Measurements from ENCODE around the gene PGM2. TPM values are rescaled to one million over a fixed set of nuclear protein-coding genes. Genes with fewer than 3 reads are reported as not detected.

The PGM2 gene
- total RNA-seq, 1 experiment from 2014 or later = 31.0 TPM

DNA sequence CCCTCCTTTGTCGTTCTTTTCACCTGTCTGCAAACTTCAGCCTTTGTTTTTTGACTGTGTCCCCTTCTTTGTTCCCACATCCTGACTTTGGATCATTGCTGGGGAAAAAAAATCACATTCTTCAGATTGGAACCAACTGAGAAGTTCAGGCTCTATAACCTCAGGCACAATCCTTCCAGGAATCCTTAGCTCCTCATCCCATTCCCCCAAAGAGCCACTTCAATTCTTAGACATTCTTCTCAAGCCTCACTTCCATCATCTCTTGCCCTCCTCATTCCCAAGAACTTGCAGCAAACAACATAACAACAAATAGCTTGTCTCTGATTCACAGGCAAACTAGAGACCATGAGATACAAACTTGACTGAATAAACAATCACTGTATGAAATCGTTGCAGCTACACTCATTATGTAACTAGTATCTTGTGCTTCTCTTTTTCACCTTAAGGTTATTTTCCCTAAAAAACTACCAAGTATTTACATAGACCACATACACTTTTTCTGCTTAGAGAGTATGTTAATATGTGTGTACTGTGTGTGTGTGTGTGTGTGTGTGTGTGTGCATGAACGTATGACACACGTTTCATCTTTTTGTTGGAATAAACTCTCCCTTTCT, 26.4 kb upstream of the PGM2 start:
- Histone ChIP-seq H3K27ac (ENCODE audit: low read depth, low read length, poor library complexity, severe bottlenecking) (no peak overlapping the region), H3K4me3 (ENCODE audit: low read depth, low read length, poor library complexity, severe bottlenecking) (no peak overlapping the region), H3K27me3 (replicated peaks; ENCODE audit: insufficient read depth, low read depth, low read length, poor library complexity) (peaks cover under 1% of the 10 kb centered on the region), H3K9me3 (ENCODE audit: low read depth, low read length, poor library complexity, severe bottlenecking) (no peaks in the 10 kb centered on the region), H3K36me3 (ENCODE audit: insufficient read depth, low read length, poor library complexity, severe bottlenecking) (no peaks in the 10 kb centered on the region), H3K4me1 (ENCODE audit: insufficient read depth, low read length, poor library complexity, severe bottlenecking) (no peaks in the 10 kb centered on the region)
- BruUV-seq (replicated peaks) = no TSS peak
- intact Hi-C loops (cut with micrococcal nuclease; ENCODE audit: unreplicated experiment) = loop anchor here (5.0 to 10.0 kb wide), 2 partner anchors 175 to 348 kb away; a partner anchor contains a TSS
- TF ChIP-seq, protein P1, sequence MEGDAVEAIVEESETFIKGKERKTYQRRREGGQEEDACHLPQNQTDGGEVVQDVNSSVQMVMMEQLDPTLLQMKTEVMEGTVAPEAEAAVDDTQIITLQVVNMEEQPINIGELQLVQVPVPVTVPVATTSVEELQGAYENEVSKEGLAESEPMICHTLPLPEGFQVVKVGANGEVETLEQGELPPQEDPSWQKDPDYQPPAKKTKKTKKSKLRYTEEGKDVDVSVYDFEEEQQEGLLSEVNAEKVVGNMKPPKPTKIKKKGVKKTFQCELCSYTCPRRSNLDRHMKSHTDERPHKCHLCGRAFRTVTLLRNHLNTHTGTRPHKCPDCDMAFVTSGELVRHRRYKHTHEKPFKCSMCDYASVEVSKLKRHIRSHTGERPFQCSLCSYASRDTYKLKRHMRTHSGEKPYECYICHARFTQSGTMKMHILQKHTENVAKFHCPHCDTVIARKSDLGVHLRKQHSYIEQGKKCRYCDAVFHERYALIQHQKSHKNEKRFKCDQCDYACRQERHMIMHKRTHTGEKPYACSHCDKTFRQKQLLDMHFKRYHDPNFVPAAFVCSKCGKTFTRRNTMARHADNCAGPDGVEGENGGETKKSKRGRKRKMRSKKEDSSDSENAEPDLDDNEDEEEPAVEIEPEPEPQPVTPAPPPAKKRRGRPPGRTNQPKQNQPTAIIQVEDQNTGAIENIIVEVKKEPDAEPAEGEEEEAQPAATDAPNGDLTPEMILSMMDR (conservative IDR thresholded peaks at IDR 0.05; ENCODE audit: low read depth, low read length) = no peak
- no peak for TF ChIP-seq EZH2 (IDR thresholded peaks at IDR 0.05; ENCODE audit: borderline replicate concordance, low read depth, low read length, poor library complexity, severe bottlenecking)
- CTCF ChIA-PET = interaction anchor here (0.7 kb wide), 1 partner anchor 330 kb away, joined by 6 read pairs; no protein-coding TSS in a partner anchor
- POLR2A ChIA-PET (ENCODE audit: low non-redundant PET) = no interaction called here
- no peak for DNase-seq (ENCODE audit: low spot score)

DNA sequence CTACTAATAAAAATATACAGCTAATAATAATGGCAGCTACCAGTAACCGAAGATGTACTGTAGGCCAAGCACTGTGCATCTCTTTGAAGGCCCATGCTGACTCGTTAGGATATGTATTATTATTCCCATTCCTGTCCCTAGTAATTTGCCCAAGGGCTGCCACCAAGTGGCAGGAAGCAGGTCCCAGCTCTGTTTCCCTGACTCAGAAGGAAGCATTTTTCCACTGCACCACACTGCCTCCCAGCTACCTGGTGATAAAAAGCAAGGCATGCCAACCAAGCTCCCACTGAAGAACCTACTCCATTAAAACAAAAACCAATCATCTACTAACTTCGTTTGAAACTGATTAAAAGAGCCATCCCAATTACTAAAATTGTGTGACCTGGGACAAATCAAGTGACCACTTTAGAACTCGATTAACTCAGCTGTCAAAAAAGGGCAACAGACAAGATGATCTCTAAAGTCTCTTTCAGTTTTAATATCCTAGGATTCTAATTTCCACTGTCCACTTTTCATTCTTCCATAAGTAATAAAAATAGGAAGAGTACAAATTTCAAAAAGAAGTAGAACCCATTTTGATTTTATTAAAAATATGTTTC, 24.3 kb upstream of the PGM2 start:
- Histone ChIP-seq H3K27me3 (replicated peaks; ENCODE audit: insufficient read depth, low read depth, low read length, poor library complexity) (no peaks in the 10 kb centered on the region), H3K27ac (ENCODE audit: low read depth, low read length, poor library complexity, severe bottlenecking) (no peak overlapping the region), H3K36me3 (ENCODE audit: insufficient read depth, low read length, poor library complexity, severe bottlenecking) (no peaks in the 10 kb centered on the region), H3K9me3 (ENCODE audit: low read depth, low read length, poor library complexity, severe bottlenecking) (no peaks in the 10 kb centered on the region), H3K4me1 (ENCODE audit: insufficient read depth, low read length, poor library complexity, severe bottlenecking) (no peaks in the 10 kb centered on the region), H3K4me3 (ENCODE audit: low read depth, low read length, poor library complexity, severe bottlenecking) (no peak overlapping the region)
- POLR2A ChIA-PET (ENCODE audit: low non-redundant PET) = no interaction called here
- peak; percentile 71 for DNase-seq (ENCODE audit: low spot score)
- TF ChIP-seq, protein P1 (conservative IDR thresholded peaks at IDR 0.05; ENCODE audit: low read depth, low read length) = peak; percentile 70
- TF ChIP-seq EZH2 (IDR thresholded peaks at IDR 0.05; ENCODE audit: borderline replicate concordance, low read depth, low read length, poor library complexity, severe bottlenecking) = no peak
- BruUV-seq (replicated peaks) = no TSS peak
- intact Hi-C loops (cut with micrococcal nuclease; ENCODE audit: unreplicated experiment) = loop anchor here (1.0 to 10.0 kb wide), 3 partner anchors 173 to 350 kb away; a partner anchor contains a TSS
- CTCF ChIA-PET = interaction anchor here (1.2 to 1.5 kb wide), 2 partner anchors 199 to 233 kb away, joined by 4 to 8 read pairs; no protein-coding TSS in a partner anchor

DNA sequence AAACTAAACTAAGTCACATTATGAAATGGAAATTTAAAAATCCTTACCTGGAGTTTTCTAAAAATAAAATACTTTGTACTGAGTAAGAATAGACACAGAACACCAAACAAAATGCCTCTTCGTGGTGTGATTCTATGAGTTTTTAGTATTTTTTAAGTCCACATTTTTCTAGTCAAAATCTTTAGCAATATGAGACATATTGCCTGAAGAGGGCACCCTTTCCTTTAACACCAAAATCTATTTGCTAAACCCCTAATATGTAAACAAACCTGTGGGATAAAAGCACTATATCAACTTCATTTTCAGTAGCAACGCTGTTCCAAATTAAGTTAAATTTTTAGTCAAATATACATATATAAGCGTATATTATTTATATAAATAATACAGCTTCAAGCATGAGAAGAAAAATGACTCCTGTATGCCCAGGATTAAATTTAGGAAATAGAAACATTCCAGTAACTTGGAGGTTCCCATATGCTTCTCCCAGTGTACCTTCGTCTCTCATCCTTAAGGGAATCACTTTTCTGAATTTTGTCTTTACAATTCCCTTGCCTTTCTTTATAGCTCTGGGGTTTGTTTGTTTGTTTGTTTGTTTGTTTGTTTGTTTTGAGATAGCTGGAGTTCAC, 23.0 kb upstream of the PGM2 start:
- Histone ChIP-seq H3K9me3 (ENCODE audit: low read depth, low read length, poor library complexity, severe bottlenecking) (no peaks in the 10 kb centered on the region), H3K4me1 (ENCODE audit: insufficient read depth, low read length, poor library complexity, severe bottlenecking) (no peaks in the 10 kb centered on the region), H3K27me3 (replicated peaks; ENCODE audit: insufficient read depth, low read depth, low read length, poor library complexity) (no peaks in the 10 kb centered on the region), H3K4me3 (ENCODE audit: low read depth, low read length, poor library complexity, severe bottlenecking) (no peak overlapping the region), H3K27ac (ENCODE audit: low read depth, low read length, poor library complexity, severe bottlenecking) (no peak overlapping the region), H3K36me3 (ENCODE audit: insufficient read depth, low read length, poor library complexity, severe bottlenecking) (no peaks in the 10 kb centered on the region)
- DNase-seq (ENCODE audit: low spot score) = peak; percentile 59
- no TSS peak for BruUV-seq (replicated peaks)
- TF ChIP-seq EZH2 (IDR thresholded peaks at IDR 0.05; ENCODE audit: borderline replicate concordance, low read depth, low read length, poor library complexity, severe bottlenecking) = no peak
- TF ChIP-seq, protein P1 (conservative IDR thresholded peaks at IDR 0.05; ENCODE audit: low read depth, low read length) = peak; percentile 65
- intact Hi-C loops (cut with micrococcal nuclease; ENCODE audit: unreplicated experiment) = loop anchor here (1.0 to 10.0 kb wide), 3 partner anchors 171 to 351 kb away; a partner anchor contains a TSS
- ChIA-PET POLR2A (ENCODE audit: low non-redundant PET) (no interaction called here), CTCF (interaction anchor here (1.3 kb wide), 1 partner anchor 232 kb away, joined by 4 read pairs; no protein-coding TSS in a partner anchor)

Data from A673 (cell line).